Esophagus muscularis mucosa (tissue), 4 donors: ENCODE results near the gene TFRC. TPM values are rescaled to one million over a fixed set of nuclear protein-coding genes. Genes with fewer than 3 reads are reported as not detected.
"Not testable (repeated sequence)": the region's sequence is repeated elsewhere in the genome, so short reads cannot be mapped to it uniquely, and the experiment has no call there.

Experiments used
- DNase-seq: peaks from one replicate; pipeline ENCODE4 v3.0.0-alpha.2; 2017; ENCODE audit errors: extremely low spot score
- H3K27ac ChIP-seq, 4 donors: fragments of 200-600 bp; sonication (generic); replicated peaks in 1 of 4; 1 replicate in 3 of 4; 2 replicates in 1 of 4; pipeline ENCODE4 v1.5.1; 2016 to 2019; ENCODE audit warnings: mild to moderate bottlenecking in 1 of 4
- H3K27me3 ChIP-seq, 4 donors: fragments of 200-600 bp; sonication (generic); one replicate each; pipeline versions ENCODE4 v1.5.1 to v1.6.0; 2016 to 2019
- H3K36me3 ChIP-seq, 4 donors: fragments of 200-600 bp; sonication (generic); one replicate each; pipeline ENCODE4 v1.5.1; 2016 to 2019
- H3K4me1 ChIP-seq, 4 donors: fragments of 200-600 bp; sonication (generic); one replicate each; pipeline ENCODE4 v1.5.1; 2016 to 2019
- H3K4me3 ChIP-seq, 4 donors: fragments of 200-600 bp; sonication (generic); 1 replicate in 2 of 4; 2 replicates in 2 of 4; pipeline ENCODE4 v1.5.1; 2016 to 2019; ENCODE audit warnings: mild to moderate bottlenecking in 4 of 4, moderate library complexity in 1 of 4
- H3K9me3 ChIP-seq, 4 donors: fragments of 200-600 bp; sonication (generic); 1 replicate in 3 of 4; 2 replicates in 1 of 4; pipeline ENCODE4 v1.5.1; 2016 to 2019
- EP300 ChIP-seq: sonication (generic); formaldehyde crosslinking; IDR thresholded peaks from one replicate; pipeline ENCODE4 v1.6.1; 2017; ENCODE audit warnings: antibody characterized with exemption
- POLR2A ChIP-seq: fragments of 450-650 bp; IDR thresholded peaks from one replicate; pipeline ENCODE4 v1.6.1; 2017; ENCODE audit warnings: antibody characterized with exemption, moderate library complexity, mild to moderate bottlenecking, low read depth
- POLR2AphosphoS5 ChIP-seq, 2 donors: sonication (generic); formaldehyde crosslinking; IDR thresholded peaks; one replicate each; pipeline ENCODE4 v1.6.1; 2017; ENCODE audit warnings: antibody characterized with exemption in 2 of 2
- WGBS: methylation state at CpG from one replicate; pipeline ENCODE4 v1.1.5; 2018; 5-methylcytosine and 5-hydroxymethylcytosine counted together
- intact Hi-C: fragments of 100-400 bp; cut with DNase I; formaldehyde crosslinking; loops from one replicate; pipeline ENCODE4 v1.15.1; 2023
- total RNA-seq, 4 donors: library from RNA; depleted of rRNA; stranded (reverse); fragments of >200 nt; gene quantifications; one replicate each; pipeline versions ENCODE4 v1.1.0 to v1.2.1, GENCODE V29; 2016
- TF ChIP-seq, protein P1 (sequence below), 3 experiments: fragments of 200-600 bp in 2 of 3; fragments of 450-650 bp in 1 of 3; sonication (generic) in 2 of 3; IDR thresholded peaks; one replicate each; pipeline ENCODE4 v1.5.1; 2017 to 2019; ENCODE audit warnings: antibody characterized with exemption in 3 of 3, mild to moderate bottlenecking in 2 of 3, moderate library complexity in 1 of 3

TFRC gene
- total RNA-seq, 4 donors from 2014 or later = 47.5 to 81.3 (median 57.7) TPM

DNA sequence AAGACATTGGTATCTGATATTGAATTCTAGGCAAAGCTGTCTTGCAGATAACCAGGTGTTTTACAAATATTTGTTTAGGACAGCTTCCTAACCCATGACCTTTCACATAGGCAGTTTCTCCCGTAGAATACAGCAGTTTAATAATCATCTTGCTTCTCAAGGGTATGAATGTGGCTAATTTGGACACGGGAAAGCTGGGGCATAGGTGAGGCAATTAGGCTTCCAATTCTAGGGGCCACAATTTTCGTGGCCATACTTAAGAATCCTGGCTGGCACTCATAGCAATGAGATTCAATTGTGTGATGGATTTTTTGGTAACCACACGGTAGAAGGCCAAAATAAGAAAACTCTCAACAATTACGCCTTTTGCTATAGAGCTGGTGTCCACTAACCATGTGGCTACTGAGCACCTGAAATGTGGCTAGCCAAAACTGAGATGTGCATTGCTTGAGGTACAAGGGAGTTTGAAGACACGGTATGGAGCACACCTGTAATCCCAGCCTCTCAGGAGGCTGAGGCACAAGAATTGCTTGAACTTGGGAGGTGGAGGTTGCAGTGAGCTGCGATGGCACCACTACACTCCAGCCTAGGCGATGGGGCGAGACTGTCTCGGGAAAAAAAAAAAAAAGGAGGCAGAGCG is 34.4 kb downstream of the TFRC start:
- H3K4me1 ChIP-seq = no peaks in the 10 kb centered on the region

DNA sequence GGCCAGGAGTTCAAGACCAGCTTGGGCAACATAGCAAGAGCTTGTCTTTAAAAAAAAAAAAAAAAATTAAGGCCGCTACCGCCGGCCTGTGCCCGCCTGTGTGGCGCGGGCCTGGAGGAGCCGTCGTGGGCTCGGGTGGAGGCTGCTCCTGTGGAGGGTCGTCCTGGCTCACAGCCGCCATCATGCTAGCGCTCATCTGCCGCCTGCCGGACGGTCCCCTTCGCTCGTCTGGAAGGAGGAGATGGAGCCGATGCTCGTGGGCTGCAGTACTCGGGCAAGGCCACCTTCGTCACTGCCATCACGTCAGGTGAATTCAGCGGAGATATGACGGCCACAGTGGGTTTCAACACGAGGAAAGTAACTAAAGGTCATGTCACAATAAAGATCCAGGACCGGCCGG is 37.4 kb downstream of the TFRC start:
- Histone ChIP-seq H3K27ac (no peak overlapping the region), H3K4me1 (no peaks in the 10 kb centered on the region), H3K4me3 (no peak overlapping the region), H3K27me3 (no peaks in the 10 kb centered on the region), H3K9me3 (peaks cover 0 to 11% (median 0%) of the 10 kb centered on the region in 4 donors), H3K36me3 (peaks cover 0 to 17% (median 8%) of the 10 kb centered on the region in 4 donors)
- no peak for DNase-seq
- TF ChIP-seq POLR2A (no peak), EP300 (no peak), POLR2AphosphoS5 (IDR thresholded peaks at IDR 0.05) (no peak)
- TF ChIP-seq, protein P1, sequence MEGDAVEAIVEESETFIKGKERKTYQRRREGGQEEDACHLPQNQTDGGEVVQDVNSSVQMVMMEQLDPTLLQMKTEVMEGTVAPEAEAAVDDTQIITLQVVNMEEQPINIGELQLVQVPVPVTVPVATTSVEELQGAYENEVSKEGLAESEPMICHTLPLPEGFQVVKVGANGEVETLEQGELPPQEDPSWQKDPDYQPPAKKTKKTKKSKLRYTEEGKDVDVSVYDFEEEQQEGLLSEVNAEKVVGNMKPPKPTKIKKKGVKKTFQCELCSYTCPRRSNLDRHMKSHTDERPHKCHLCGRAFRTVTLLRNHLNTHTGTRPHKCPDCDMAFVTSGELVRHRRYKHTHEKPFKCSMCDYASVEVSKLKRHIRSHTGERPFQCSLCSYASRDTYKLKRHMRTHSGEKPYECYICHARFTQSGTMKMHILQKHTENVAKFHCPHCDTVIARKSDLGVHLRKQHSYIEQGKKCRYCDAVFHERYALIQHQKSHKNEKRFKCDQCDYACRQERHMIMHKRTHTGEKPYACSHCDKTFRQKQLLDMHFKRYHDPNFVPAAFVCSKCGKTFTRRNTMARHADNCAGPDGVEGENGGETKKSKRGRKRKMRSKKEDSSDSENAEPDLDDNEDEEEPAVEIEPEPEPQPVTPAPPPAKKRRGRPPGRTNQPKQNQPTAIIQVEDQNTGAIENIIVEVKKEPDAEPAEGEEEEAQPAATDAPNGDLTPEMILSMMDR (IDR thresholded peaks at IDR 0.05) = no peak
- intact Hi-C loops = no loop called here
- 98% methylated on average over 26 of the region's 27 CpGs for WGBS

More for the DNA sequence above, 34.4 kb downstream of the TFRC start:
- TF ChIP-seq, protein P1 (IDR thresholded peaks at IDR 0.05) = no peak
- TF ChIP-seq EP300 (no peak), POLR2AphosphoS5 (IDR thresholded peaks at IDR 0.05) (no peak), POLR2A (no peak)
- intact Hi-C loops = no loop called here
- no peak for DNase-seq
- Histone ChIP-seq H3K36me3 (peaks cover 29 to 47% (median 37%) of the 10 kb centered on the region in 4 donors), H3K27me3 (no peaks in the 10 kb centered on the region), H3K9me3 (no peaks in the 10 kb centered on the region), H3K4me3 (no peak overlapping the region), H3K27ac (no peak overlapping the region)
- WGBS = 90% methylated on average over 7 of the region's 11 CpGs

DNA sequence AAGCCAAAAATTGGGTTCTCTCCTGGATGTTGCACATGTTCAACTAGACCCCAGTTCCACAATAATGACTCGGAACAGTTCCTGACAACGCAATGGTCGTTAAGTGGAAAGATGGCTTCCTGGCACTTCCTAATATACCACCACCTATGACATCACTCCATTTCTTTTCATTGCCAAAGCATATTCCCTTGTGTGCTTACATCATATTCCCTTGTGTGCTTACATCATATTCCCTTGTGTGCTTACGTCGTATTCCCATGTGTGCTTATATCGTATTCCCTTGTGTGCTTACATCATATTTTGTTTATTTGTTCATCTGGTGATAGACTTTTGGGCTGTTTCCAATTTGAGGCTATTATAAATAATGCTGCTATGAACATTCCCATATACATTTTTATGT is 39.2 kb downstream of the TFRC start:
- Histone ChIP-seq H3K36me3 (no peaks in the 10 kb centered on the region), H3K9me3 (peaks cover 0 to 11% (median 0%) of the 10 kb centered on the region in 4 donors), H3K4me1 (no peaks in the 10 kb centered on the region), H3K27me3 (no peaks in the 10 kb centered on the region), H3K27ac (no peak overlapping the region), H3K4me3 (no peak overlapping the region)
- TF ChIP-seq POLR2A (no peak), POLR2AphosphoS5 (IDR thresholded peaks at IDR 0.05) (no peak), EP300 (no peak)
- TF ChIP-seq, protein P1 (IDR thresholded peaks at IDR 0.05) = no peak
- no peak for DNase-seq
- intact Hi-C loops = no loop called here
- WGBS = 89% methylated on average over 6 of the region's 6 CpGs

DNA sequence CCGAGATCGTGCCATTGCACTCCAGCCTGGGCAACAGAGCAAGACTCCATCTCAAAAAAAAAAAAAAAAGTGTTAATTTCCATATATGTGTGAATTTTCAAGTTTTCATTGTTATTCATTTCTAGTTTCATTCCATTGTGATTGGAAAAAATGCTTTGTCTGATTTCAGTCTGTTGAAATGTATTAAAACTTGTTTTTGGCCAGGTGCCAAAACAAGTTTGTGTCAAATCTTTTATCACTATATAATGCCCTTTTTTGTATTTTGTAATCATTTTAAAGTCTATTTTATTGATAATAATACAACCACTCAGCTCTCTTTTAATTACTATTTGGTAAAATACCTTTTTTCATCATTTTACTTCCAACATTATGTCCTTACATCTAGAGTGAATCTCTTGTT is 42.5 kb downstream of the TFRC start:
- WGBS = 89% methylated on average over 2 of the region's 2 CpGs
- Histone ChIP-seq H3K4me1 (no peaks in the 10 kb centered on the region), H3K36me3 (no peaks in the 10 kb centered on the region), H3K27me3 (no peaks in the 10 kb centered on the region), H3K4me3 (no peak overlapping the region), H3K27ac (no peak overlapping the region), H3K9me3 (peaks cover 0 to 11% (median 0%) of the 10 kb centered on the region in 4 donors)
- intact Hi-C loops = no loop called here
- DNase-seq = no peak
- TF ChIP-seq EP300 (no peak), POLR2AphosphoS5 (IDR thresholded peaks at IDR 0.05) (no peak), POLR2A (no peak)
- TF ChIP-seq, protein P1 (IDR thresholded peaks at IDR 0.05) = no peak

DNA sequence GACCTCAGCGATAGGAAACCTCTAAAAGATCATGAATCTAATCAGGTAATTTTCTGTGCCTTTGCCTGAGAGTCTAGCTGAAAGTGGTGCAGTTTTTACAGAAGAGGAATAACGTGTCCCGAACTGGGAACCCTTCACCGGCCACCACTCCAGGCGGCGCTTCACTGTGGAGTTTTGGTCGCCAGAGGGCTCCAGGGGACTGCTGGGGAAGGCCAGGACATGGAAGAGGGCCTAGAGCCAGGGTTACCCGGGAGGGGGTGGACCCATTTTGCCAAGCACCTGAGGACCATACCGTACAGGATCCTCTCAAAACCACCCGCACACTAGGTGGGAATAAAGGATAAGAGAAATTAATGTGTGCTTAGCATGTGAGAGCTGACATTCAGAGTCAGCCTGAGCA is 55.8 kb downstream of the TFRC start:
- DNase-seq, H3K27ac ChIP-seq, H3K9me3 ChIP-seq, intact Hi-C loops, H3K36me3 ChIP-seq, H3K4me3 ChIP-seq, H3K27me3 ChIP-seq, H3K4me1 ChIP-seq: not testable (repeated sequence)
- 49% methylated on average over 10 of the region's 10 CpGs for WGBS
- TF ChIP-seq, protein P1 (IDR thresholded peaks at IDR 0.05) = peak in 1 of 3 experiments; percentile 14
